A172 (cell line): ENCODE results near the gene SHC1. TPM values are rescaled to one million over a fixed set of nuclear protein-coding genes. Genes with fewer than 3 reads are reported as not detected.

Source experiments
- DNase-seq: peaks from one replicate; pipeline ENCODE4 v3.0.0-alpha.2; 2015; ENCODE audit warnings: low spot score
- total RNA-seq: library from RNA; depleted of rRNA; stranded (reverse); fragments of >200 nt; shearing (Covaris generic); gene quantifications from 2 replicates; pipeline ENCODE4 v1.2.3, GENCODE V29; 2014; rRNA removed

SHC1 gene
- total RNA-seq, 1 experiment from 2014 or later, result 292 TPM

DNA sequence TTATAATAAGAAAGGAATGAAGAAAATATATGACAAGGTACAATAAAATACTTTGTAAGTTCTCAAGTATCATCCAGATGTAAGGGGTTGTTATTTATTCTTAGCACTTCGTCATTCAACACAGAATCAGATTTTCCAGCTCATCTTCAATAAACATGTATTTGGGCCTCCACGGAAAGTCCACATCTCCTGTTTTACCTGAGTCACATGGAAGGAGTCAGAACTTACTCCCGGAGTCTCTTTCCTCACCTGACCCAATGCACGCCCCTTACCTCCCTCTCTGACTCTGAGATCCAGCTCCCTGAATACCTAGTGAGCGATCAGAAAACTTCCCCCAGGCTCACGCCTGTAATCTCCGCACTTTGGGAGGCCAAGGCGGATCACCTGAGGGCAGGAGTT is 32.6 kb downstream of the SHC1 start:
- DNase-seq, result no peak

GRCh38 chr1:154937085-154937987 is 33.2 kb downstream of the SHC1 start:
- peak; percentile 91 for DNase-seq

- DNase-seq, result peak; percentile 95
Observed at GRCh38 chr1:154936555-154937084, 33.9 kb downstream of the SHC1 start, which contains the start of gene PMVK. Gene PMVK (minus strand): TSS chr1:154936719. CDS start chr1:154936685, 34 bp downstream.

DNA sequence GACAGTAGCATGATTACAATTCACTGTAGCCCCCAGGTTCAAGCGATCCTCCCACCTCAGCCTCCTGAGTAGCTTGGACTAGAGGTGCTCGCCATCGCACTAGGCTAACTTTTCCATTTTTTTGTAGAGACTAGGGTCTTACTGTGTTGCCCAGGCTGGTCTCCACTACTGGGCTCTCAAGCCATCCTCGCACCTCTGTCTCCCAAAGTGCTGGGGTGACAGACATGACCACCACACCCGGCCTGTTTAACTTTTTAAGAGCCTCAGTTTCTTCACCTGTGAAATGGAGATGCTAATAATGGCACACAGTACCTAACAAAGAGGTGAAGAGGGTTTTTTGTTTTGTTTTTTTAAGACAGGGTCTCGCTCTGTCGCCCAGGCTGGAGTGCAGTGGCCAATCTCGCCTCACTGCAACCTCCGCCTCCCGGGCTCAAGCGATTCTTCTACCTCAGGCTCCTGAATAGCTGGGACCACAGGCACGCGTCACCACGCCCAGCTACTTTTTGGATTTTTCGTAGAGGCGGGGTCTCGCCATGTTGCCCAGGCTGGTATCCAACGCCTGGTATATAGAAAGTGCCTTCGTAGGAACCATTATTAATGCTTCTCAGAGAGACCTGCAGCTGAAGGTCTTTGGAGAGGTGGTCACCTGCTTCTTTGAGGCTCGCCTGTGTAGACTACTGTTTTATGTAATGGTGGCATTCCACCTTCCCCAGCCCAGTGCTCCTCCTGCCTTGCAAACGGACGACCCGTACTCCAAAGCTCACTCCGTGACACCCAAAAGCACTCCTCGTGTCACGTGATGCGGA is 34.6 kb downstream of the SHC1 start:
- no peak for DNase-seq

DNA sequence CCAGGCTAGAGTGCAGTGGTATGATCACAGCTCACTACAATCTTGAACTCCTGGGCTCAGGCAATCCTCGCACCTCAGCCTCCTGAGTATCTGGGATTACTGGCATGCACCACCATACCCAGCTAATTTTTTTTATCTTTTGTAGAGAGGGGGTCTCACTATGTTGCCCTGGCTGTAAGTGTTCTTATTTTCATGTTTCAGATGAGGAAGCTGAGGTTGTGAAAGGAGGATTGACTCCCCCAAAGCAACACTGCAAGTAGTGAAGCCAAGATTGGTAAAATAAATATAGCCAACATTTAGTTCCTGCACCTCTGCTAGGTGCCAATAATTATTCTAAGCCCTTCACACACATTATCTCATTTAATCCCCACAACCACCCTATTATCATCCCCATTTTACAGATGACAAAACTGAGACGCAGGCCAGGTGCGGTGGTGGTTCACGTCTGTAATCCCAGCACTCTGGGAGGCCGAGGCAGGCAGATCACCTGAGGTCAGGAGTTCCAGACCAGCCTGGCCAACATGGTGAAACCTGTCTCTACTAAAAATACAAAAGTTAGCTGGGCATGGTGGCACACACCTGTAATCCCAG is 36.1 kb downstream of the SHC1 start:
- no peak for DNase-seq

- peak; percentile 94 for DNase-seq
Observed at GRCh38 chr1:154931940-154932487, 38.5 kb downstream of the SHC1 start.

- DNase-seq, result no peak
Observed at GRCh38 chr1:154926201-154926600, 44.3 kb downstream of the SHC1 start.

- DNase-seq, result no peak
Observed at GRCh38 chr1:154925335-154926170, 45.0 kb downstream of the SHC1 start.

DNA sequence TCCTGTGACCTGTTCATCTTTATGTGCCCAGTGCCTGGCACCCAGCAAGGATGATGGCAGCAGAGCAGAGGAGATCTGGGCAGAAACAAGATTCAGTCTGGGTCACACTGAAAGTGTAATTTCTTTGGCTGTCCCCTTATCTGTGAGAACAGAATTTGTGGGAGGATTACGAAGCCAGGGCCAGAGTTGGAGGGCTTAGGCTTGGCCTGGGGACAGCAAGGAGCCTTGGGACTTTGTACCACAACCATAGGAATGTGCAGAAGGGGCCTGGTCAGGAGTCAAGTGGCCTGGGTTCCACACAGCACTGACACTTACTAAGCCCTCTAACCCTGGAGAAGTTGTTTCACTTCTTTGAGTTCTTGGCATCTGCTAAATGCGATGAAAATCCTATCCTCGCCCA is 46.9 kb downstream of the SHC1 start:
- DNase-seq, result no peak

DNA sequence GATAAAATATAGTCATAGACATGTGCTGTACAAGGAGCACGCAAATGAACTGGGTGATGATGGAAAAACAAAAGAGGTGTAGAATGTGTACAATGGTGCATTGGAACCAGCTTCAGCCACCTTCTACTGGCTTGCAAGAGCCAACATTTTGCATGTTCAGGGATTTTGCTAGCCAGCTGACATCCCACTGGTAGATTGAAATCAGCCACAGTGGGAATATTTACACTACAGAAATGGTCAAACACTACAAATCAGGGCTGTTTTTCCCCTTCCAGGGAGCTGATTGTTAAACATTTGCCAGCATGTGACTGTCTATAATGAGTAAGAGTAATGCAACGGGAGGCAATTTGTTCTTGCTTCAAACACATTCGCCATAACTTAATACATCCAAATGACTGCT is 57.3 kb downstream of the SHC1 start:
- DNase-seq, result no peak

DNA sequence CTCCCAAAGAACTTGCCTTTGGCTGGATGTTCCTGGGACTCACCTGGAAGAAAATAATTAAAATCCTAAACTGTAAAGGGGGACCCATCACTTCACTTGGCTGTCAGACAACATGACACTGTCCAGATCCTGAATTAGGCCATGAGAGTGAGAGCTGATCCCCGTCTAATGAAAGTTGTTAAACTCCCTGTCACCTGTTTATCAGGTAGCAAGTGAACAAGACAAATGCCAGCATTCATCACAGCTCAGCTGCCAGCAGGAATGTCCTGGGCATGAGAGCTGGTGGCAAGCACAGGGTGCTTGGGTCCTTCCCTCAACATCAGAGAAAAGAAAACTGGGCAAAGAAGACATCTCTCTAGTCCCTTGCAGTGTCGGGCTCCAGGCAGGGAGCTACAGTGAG is 57.8 kb downstream of the SHC1 start:
- DNase-seq, result no peak

Other genes starting within 250 kb of the SHC1 start
- gene KCNN3, start 100.5 kb downstream of the SHC1 start, total RNA-seq, result 0.10 and 0.36 TPM in 2 replicates
- gene PMVK, start 34.0 kb downstream of the SHC1 start, total RNA-seq, result 13.9 and 14.3 TPM in 2 replicates
- gene PBXIP1, start 14.6 kb downstream of the SHC1 start, total RNA-seq, result 51.0 and 89.4 TPM in 2 replicates
- 27.1 and 27.5 TPM in 2 replicates for gene PYGO2, start 9.0 kb downstream of the SHC1 start, total RNA-seq
- 312 and 369 TPM in 2 replicates for gene CKS1B, start 3.9 kb upstream of the SHC1 start, total RNA-seq
- gene FLAD1, start 12.6 kb upstream of the SHC1 start, total RNA-seq, result 63.5 and 65.9 TPM in 2 replicates
- not detected in 2 replicates for gene LENEP, start 22.8 kb upstream of the SHC1 start, total RNA-seq
- 27.3 and 29.5 TPM in 2 replicates for gene ZBTB7B, start 32.1 kb upstream of the SHC1 start, total RNA-seq
- gene DCST2, start 63.0 kb upstream of the SHC1 start, total RNA-seq, result 0.90 TPM in 1 of 2 replicates, not detected in the other
- not detected in 2 replicates for gene DCST1, start 63.1 kb upstream of the SHC1 start, total RNA-seq
- gene ADAM15, start 80.6 kb upstream of the SHC1 start, total RNA-seq, result 144 and 154 TPM in 2 replicates
- gene EFNA4, start 93.0 kb upstream of the SHC1 start, total RNA-seq, result 20.3 and 21.7 TPM in 2 replicates
- gene EFNA3, start 108.1 kb upstream of the SHC1 start, total RNA-seq, result 1.5 and 2.5 TPM in 2 replicates
- gene EFNA1, start 157.1 kb upstream of the SHC1 start, total RNA-seq, result 17.0 and 17.9 TPM in 2 replicates
- 30.4 and 39.8 TPM in 2 replicates for gene SLC50A1, start 165.1 kb upstream of the SHC1 start, total RNA-seq
- gene DPM3, start 169.8 kb upstream of the SHC1 start, total RNA-seq, result 37.4 and 116 TPM in 2 replicates
- gene KRTCAP2, start 202.6 kb upstream of the SHC1 start, total RNA-seq, result 122 and 126 TPM in 2 replicates
- 1.1 and 3.4 TPM in 2 replicates for gene TRIM46, start 203.1 kb upstream of the SHC1 start, total RNA-seq
- gene THBS3, start 237.2 kb upstream of the SHC1 start, total RNA-seq, result 11.3 and 24.6 TPM in 2 replicates
- 85.8 and 110 TPM in 2 replicates for gene MTX1, start 237.9 kb upstream of the SHC1 start, total RNA-seq